Measurements from ENCODE around the gene DLGAP5. TPM values are rescaled to one million over a fixed set of nuclear protein-coding genes. Genes with fewer than 3 reads are reported as not detected.

Gene DLGAP5
- total RNA-seq, 4 donors from 2014 or later = 0.19 to 1.8 (median 1.2) TPM

DNA sequence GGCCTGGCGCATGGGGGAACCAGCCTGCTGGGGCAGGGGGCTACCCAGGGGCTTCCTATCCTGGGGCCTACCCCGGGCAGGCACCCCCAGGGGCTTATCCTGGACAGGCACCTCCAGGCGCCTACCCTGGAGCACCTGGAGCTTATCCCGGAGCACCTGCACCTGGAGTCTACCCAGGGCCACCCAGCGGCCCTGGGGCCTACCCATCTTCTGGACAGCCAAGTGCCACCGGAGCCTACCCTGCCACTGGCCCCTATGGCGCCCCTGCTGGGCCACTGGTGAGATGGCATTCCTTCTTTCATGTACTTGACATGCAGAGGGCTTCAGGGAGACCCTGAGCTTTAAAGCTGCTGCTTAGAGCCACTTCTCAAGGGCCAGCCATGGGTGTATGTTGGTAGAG lies 53.3 kb downstream of the DLGAP5 start:
- TF ChIP-seq, protein P1, sequence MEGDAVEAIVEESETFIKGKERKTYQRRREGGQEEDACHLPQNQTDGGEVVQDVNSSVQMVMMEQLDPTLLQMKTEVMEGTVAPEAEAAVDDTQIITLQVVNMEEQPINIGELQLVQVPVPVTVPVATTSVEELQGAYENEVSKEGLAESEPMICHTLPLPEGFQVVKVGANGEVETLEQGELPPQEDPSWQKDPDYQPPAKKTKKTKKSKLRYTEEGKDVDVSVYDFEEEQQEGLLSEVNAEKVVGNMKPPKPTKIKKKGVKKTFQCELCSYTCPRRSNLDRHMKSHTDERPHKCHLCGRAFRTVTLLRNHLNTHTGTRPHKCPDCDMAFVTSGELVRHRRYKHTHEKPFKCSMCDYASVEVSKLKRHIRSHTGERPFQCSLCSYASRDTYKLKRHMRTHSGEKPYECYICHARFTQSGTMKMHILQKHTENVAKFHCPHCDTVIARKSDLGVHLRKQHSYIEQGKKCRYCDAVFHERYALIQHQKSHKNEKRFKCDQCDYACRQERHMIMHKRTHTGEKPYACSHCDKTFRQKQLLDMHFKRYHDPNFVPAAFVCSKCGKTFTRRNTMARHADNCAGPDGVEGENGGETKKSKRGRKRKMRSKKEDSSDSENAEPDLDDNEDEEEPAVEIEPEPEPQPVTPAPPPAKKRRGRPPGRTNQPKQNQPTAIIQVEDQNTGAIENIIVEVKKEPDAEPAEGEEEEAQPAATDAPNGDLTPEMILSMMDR (IDR thresholded peaks at IDR 0.05; ENCODE audit: low read depth) = no peak

DNA sequence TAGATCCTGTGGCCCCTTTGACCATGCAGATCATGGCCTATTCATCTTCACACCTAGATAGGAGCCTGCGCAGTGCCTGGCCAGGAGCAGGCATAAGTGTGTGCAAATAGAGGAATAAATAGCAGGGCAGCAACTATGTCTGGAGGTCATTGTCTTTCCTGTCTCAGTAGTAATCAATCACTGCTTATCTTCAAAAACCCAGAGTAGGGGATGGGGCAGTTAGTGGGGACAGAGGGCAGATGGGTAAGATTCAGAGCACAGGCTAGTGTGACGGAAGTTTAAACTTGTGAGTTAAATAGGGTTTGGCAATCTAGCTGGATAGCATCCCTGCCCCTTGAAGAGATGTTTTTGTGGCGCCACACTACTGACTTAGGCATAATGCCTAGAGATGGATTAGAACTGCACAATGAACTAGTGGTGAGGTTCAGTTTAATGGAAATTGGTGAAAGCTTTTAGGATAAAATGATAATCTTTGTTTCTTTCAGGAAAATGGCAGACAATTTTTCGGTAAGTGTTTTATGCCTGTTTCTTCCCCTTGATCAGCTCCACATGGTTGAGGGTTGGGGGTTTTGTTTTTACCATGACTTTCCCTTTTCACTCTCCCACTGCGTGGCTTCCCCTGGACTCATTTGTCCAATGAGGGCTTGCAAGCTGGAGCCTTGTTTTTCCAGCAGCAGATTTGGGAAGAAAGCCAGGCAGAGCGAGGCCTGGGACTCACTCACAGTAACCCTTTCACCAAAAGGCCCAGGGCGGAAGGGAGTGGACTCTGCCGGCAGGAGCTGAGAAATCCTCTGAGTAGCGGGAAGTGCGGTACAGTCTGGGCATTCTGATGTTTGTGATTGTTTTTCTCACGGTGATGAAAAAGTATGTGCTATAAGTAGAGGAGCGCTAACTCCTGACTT lies 54.2 kb downstream of the DLGAP5 start:
- TF ChIP-seq, protein P1 (IDR thresholded peaks at IDR 0.05; ENCODE audit: low read depth) = no peak

DNA sequence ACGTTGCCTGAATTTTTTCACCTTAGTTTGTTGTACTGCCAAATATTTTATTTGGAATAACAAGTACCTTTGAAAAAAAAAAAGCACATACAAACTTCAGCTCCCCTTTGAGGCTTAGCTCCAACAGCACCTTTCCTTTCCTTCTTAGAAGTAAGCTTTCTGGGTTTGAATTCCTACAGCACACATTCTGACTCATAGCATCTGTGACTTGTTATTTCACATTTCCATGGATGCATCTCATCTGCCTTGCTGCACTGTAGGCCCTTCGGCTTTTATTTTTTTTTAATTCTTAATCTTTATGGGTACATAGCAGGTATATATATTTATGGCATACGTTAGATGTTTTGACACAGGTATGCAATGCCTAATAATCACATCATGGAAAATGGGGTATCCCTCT lies 55.1 kb downstream of the DLGAP5 start:
- TF ChIP-seq, protein P1 (IDR thresholded peaks at IDR 0.05; ENCODE audit: low read depth) = no peak

DNA sequence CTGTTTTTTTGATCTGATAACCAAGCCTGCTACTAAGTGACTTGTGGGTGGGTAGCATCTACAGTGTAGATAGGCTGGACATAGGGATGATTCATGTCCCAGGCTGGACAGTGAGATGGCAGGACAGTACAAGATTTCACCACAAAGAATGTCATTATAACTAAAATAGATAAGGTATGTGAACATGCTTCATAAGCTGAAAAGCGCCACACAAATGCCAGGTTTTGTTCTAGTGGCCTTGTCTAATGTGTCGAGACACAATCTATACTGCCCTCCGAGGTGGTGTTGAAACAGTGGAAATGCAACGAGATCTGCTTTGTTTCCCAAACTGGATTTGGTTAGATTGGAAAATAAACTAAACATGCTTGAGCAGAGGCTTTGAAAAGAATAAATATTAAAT lies 58.0 kb downstream of the DLGAP5 start:
- TF ChIP-seq, protein P1 (IDR thresholded peaks at IDR 0.05; ENCODE audit: low read depth) = no peak

DNA sequence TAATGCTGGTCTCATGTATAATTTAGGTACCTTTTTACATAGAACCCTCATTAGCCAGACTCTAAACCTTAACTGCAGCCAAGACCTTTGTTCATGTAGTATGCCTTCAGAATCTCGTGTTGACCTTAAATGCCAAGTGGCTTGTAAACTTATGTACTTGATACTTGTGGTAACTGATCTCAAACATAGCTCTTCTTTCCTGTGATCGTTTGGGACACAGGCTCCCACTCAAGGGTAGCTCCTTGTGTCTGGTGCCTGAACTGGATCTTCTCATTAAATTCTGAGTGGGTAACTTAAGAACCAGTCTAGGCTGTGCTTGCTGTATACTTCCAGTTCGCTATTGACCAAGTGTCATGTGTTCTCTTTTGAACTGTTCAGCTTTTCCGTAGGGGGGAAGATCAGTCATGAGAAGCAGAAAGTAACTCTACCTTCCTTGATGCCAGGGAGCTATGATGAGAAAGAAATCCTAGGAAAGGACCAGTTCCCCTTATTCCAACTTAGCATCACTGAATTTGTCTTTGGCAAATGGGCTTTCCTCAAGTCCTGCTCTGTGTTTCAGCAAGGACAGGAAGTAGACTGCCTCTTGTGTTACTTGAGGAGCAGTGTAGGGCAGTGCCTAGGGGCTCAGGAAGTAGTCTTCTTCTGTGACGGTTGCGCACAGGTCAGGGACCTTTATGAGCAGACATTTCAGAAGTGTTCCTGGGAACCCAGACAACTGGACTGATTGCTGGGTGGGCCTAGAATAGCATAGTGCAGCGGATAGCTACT lies 59.8 kb downstream of the DLGAP5 start:
- TF ChIP-seq, protein P1 (IDR thresholded peaks at IDR 0.05; ENCODE audit: low read depth) = no peak

DNA sequence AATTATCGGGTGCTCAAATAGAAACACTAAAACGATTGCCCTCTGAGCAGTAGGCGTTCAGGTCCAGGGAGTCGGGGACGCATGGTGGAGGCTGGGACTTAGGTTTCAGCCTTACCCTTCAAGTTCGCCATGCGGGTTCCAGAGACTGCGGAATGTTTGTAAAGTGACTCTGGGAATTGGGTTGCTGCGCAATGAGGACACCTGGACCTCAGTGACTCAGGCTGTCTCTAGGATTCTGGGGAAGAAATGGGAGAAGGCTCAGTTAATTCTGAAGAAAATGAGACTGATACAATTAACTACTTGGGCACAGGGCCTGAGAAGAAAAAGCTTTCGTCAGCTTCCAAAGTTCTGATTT lies 61.2 kb downstream of the DLGAP5 start:
- TF ChIP-seq, protein P1 (IDR thresholded peaks at IDR 0.05; ENCODE audit: low read depth) = no peak
